ENCODE measurements around the gene SRP14.
"Not testable (repeated sequence)": the region's sequence is repeated elsewhere in the genome, so short reads cannot be mapped to it uniquely, and the experiment has no call there.

The SRP14 gene

GRCh38 chr15:40048926-40049475, 10.0 kb upstream of the SRP14 start:
- no peak for FAIRE-seq

- FAIRE-seq: no peak
Observed at GRCh38 chr15:40048211-40048792, 9.3 kb upstream of the SRP14 start.

GRCh38 chr15:40047415-40048210, 8.6 kb upstream of the SRP14 start:
- no peak for FAIRE-seq

GRCh38 chr15:40046721-40047414, 7.9 kb upstream of the SRP14 start:
- FAIRE-seq: no peak

- FAIRE-seq: no peak
Observed at GRCh38 chr15:40045572-40046217, 6.7 kb upstream of the SRP14 start.

GRCh38 chr15:40044717-40045571, 6.0 kb upstream of the SRP14 start:
- FAIRE-seq: no peak

- FAIRE-seq: no peak
Observed at GRCh38 chr15:40043927-40044716, 5.1 kb upstream of the SRP14 start.

GRCh38 chr15:40042791-40043320, 3.9 kb upstream of the SRP14 start:
- FAIRE-seq: no peak

- FAIRE-seq: no peak
Observed at GRCh38 chr15:40040770-40041169, 1.8 kb upstream of the SRP14 start.

GRCh38 chr15:40040293-40040635, 1.3 kb upstream of the SRP14 start:
- no peak for FAIRE-seq

- FAIRE-seq: no peak
Observed at GRCh38 chr15:40038275-40038637, 725 bp downstream of the SRP14 start.

GRCh38 chr15:40037721-40038120, 1.3 kb downstream of the SRP14 start:
- FAIRE-seq: no peak

- not testable (repeated sequence) for FAIRE-seq
Observed at GRCh38 chr15:40035182-40035581, 3.8 kb downstream of the SRP14 start.

- FAIRE-seq: no peak
Observed at GRCh38 chr15:40034186-40034946, 4.6 kb downstream of the SRP14 start.

- no peak for FAIRE-seq
Observed at GRCh38 chr15:40032125-40032839, 6.7 kb downstream of the SRP14 start.

- FAIRE-seq: no peak
Observed at GRCh38 chr15:40031300-40031699, 7.7 kb downstream of the SRP14 start.

- FAIRE-seq: no peak
Observed at GRCh38 chr15:40029979-40030893, 8.7 kb downstream of the SRP14 start.

GRCh38 chr15:40028853-40029252, 10.1 kb downstream of the SRP14 start:
- FAIRE-seq: no peak

GRCh38 chr15:40028193-40028592, 10.8 kb downstream of the SRP14 start:
- no peak for FAIRE-seq
